OCI-LY1 (cell line): ENCODE measurements around the gene ELOVL2.

Experiments
- H2AFZ ChIP-seq: fragments of 200-600 bp; sonication (generic), shearing (Covaris generic); 2 replicates; pipeline ENCODE4 v1.6.0; 2014; ENCODE audit warnings: antibody characterized with exemption, mild to moderate bottlenecking, low read length
- H3F3A ChIP-seq: fragments of 200-600 bp; sonication (generic), shearing (Covaris generic); 2 replicates; pipeline ENCODE4 v1.6.0; 2014; ENCODE audit warnings: mild to moderate bottlenecking, antibody characterized with exemption, low read length, moderate library complexity; ENCODE audit not compliant: insufficient read depth
- H3K27ac ChIP-seq: fragments of 200-600 bp; sonication (generic); 2 replicates; pipeline ENCODE4 v1.5.1; 2014; ENCODE audit warnings: low read length, mixed run types, mild to moderate bottlenecking, low read depth; ENCODE audit not compliant: poor library complexity, severe bottlenecking
- H3K27me3 ChIP-seq: fragments of 200-600 bp; sonication (generic); 2 replicates; pipeline ENCODE4 v1.6.0; 2014; ENCODE audit warnings: antibody characterized with exemption, mild to moderate bottlenecking, low read length, moderate library complexity; ENCODE audit not compliant: insufficient read depth
- H3K36me3 ChIP-seq: fragments of 200-600 bp; sonication (generic); 2 replicates; pipeline ENCODE4 v1.6.1; 2014; ENCODE audit warnings: mild to moderate bottlenecking, antibody characterized with exemption, low read length, moderate library complexity, mixed read lengths; ENCODE audit not compliant: insufficient read depth
- H3K4me1 ChIP-seq: fragments of 200-600 bp; sonication (generic); 2 replicates; pipeline ENCODE4 v1.5.1; 2014; ENCODE audit warnings: mild to moderate bottlenecking, low read length, moderate library complexity; ENCODE audit not compliant: insufficient read depth, severe bottlenecking
- H3K4me2 ChIP-seq: fragments of 200-600 bp; sonication (generic), shearing (Covaris generic); 2 replicates; pipeline ENCODE4 v1.6.1; 2014; ENCODE audit warnings: low read length
- H3K4me3 ChIP-seq: fragments of 200-600 bp; sonication (generic); 2 replicates; pipeline ENCODE4 v1.5.1; 2014; ENCODE audit warnings: low read length, low read depth, mild to moderate bottlenecking, mixed read lengths; ENCODE audit not compliant: poor library complexity, severe bottlenecking
- H3K79me2 ChIP-seq: fragments of 200-600 bp; shearing (Covaris generic); 2 replicates; pipeline ENCODE4 v1.6.1; 2016; ENCODE audit warnings: mixed run types, low read length, mixed read lengths; ENCODE audit not compliant: insufficient read depth
- H3K9ac ChIP-seq: fragments of 200-600 bp; sonication (generic), shearing (Covaris generic); 2 replicates; pipeline ENCODE4 v1.6.1; 2014; ENCODE audit warnings: mild to moderate bottlenecking, low read length, mixed read lengths
- H3K9me2 ChIP-seq: fragments of 200-600 bp; sonication (generic), shearing (Covaris generic); 2 replicates; pipeline ENCODE4 v1.6.1; 2014; ENCODE audit warnings: low read depth, mild to moderate bottlenecking, low read length, mixed read lengths
- H3K9me3 ChIP-seq: fragments of 200-600 bp; shearing (Covaris generic); 2 replicates; pipeline ENCODE4 v1.6.1; 2014; ENCODE audit warnings: low read length, mixed read lengths
- H4K20me1 ChIP-seq: fragments of 200-600 bp; sonication (generic), shearing (Covaris generic); 2 replicates; pipeline ENCODE4 v1.6.0; 2016; ENCODE audit warnings: mild to moderate bottlenecking, low read length; ENCODE audit not compliant: insufficient read depth
- CTCF ChIP-seq: fragments of 200-600 bp; sonication (generic), shearing (Covaris generic); IDR thresholded peaks from 2 replicates; pipeline ENCODE4 v1.5.1; 2017; ENCODE audit warnings: mild to moderate bottlenecking, antibody characterized with exemption, low read length, moderate library complexity, mixed read lengths
- EZH2 ChIP-seq: fragments of 200-600 bp; sonication (generic), shearing (Covaris generic); IDR thresholded peaks from 2 replicates; pipeline ENCODE4 v1.8.0; 2017; ENCODE audit warnings: borderline replicate concordance, mixed run types, mild to moderate bottlenecking, antibody characterized with exemption, low read length, moderate library complexity, mixed read lengths

ELOVL2 gene

GRCh38 chr6:11023032-11023431, 21.1 kb downstream of the ELOVL2 start:
- no peaks in the 10 kb centered on the region for H4K20me1 ChIP-seq
- no peaks in the 10 kb centered on the region for H3K27me3 ChIP-seq
- H3K36me3 ChIP-seq = no peaks in the 10 kb centered on the region
- H3K9ac ChIP-seq = no peak overlapping the region
- H3K27ac ChIP-seq = no peak overlapping the region
- no peaks in the 10 kb centered on the region for H3F3A ChIP-seq
- H2AFZ ChIP-seq = no peak overlapping the region
- no peak overlapping the region for H3K4me2 ChIP-seq
- H3K79me2 ChIP-seq = no peaks in the 10 kb centered on the region
- H3K9me2 ChIP-seq = no peaks in the 10 kb centered on the region
- no peaks in the 10 kb centered on the region for H3K9me3 ChIP-seq
- peaks cover 14% of the 10 kb centered on the region for H3K4me1 ChIP-seq
- TF ChIP-seq CTCF (no peak), EZH2 (no peak)
- H3K4me3 ChIP-seq = no peak overlapping the region

DNA sequence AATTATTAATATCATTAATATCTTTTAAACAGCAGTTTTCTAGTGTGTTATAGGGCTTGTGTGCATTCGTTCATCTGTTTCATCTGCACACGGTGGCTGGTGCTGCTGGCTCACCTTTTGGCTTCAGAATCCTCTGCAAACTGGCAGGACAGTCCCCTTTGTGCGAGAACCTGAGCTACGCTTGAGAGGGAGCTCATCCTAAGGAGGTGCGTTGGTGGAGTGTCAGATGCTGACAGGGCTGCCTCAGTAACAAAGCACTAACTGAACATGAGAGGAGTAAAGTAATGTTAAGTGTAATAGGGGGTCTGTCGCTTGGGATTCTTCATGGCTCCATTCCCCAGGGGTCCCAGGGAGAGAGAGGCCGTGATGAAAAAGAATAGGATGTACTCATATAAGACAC, 22.4 kb downstream of the ELOVL2 start:
- H2AFZ ChIP-seq = no peak overlapping the region
- no peaks in the 10 kb centered on the region for H3F3A ChIP-seq
- no peak overlapping the region for H3K4me3 ChIP-seq
- H3K27ac ChIP-seq = no peak overlapping the region
- H3K4me2 ChIP-seq = no peak overlapping the region
- peaks cover 14% of the 10 kb centered on the region for H3K4me1 ChIP-seq
- TF ChIP-seq EZH2 = no peak
- no peak for TF ChIP-seq CTCF
- H3K9ac ChIP-seq = no peak overlapping the region
- no peaks in the 10 kb centered on the region for H4K20me1 ChIP-seq
- no peaks in the 10 kb centered on the region for H3K9me2 ChIP-seq
- no peaks in the 10 kb centered on the region for H3K9me3 ChIP-seq
- no peaks in the 10 kb centered on the region for H3K36me3 ChIP-seq
- no peaks in the 10 kb centered on the region for H3K27me3 ChIP-seq
- no peaks in the 10 kb centered on the region for H3K79me2 ChIP-seq

GRCh38 chr6:11021003-11021402, 23.1 kb downstream of the ELOVL2 start:
- TF ChIP-seq CTCF (no peak), EZH2 (no peak)
- no peak overlapping the region for H3K9ac ChIP-seq
- no peaks in the 10 kb centered on the region for H3K79me2 ChIP-seq
- no peak overlapping the region for H3K27ac ChIP-seq
- H3K4me1 ChIP-seq = peaks cover 7% of the 10 kb centered on the region
- H3K36me3 ChIP-seq = no peaks in the 10 kb centered on the region
- H2AFZ ChIP-seq = no peak overlapping the region
- H3K9me2 ChIP-seq = no peaks in the 10 kb centered on the region
- H3K9me3 ChIP-seq = no peaks in the 10 kb centered on the region
- H3F3A ChIP-seq = no peaks in the 10 kb centered on the region
- H3K4me2 ChIP-seq = no peak overlapping the region
- no peaks in the 10 kb centered on the region for H3K27me3 ChIP-seq
- no peak overlapping the region for H3K4me3 ChIP-seq
- H4K20me1 ChIP-seq = no peaks in the 10 kb centered on the region
